Kidney (tissue), 14 donors: ENCODE measurements around the gene TMIE. TPM values are rescaled to one million over a fixed set of nuclear protein-coding genes. Genes with fewer than 3 reads are reported as not detected.

ENCODE experiments used
- DNase-seq, 5 donors: peaks; one replicate each; pipeline ENCODE4 v3.0.0-alpha.2; 2013 to 2020
- FAIRE-seq: peaks from 2 replicates; lab custom pipeline; 2012; peaks lifted over from hg19 to GRCh38; lab: Jason Lieb, UNC
- H3K27ac ChIP-seq, 2 donors: one replicate each; pipeline ENCODE4 v1.7.0; 2013; ENCODE audit warnings: low read depth in 2 of 2, low read length in 2 of 2, inconsistent platforms in 1 of 2
- H3K27me3 ChIP-seq: one replicate; pipeline ENCODE4 v1.7.1; 2013; ENCODE audit warnings: low read length, inconsistent platforms; ENCODE audit not compliant: control insufficient read depth, insufficient read depth
- H3K36me3 ChIP-seq, 3 donors: one replicate each; pipeline versions ENCODE4 v1.7.0 to v1.7.1; 2013; ENCODE audit warnings: low read length in 3 of 3, control low read depth in 1 of 3, inconsistent platforms in 1 of 3; ENCODE audit not compliant: insufficient read depth in 3 of 3, control insufficient read depth in 2 of 3
- H3K4me1 ChIP-seq, 3 donors: one replicate each; pipeline versions ENCODE4 v1.7.0 to v1.7.1; 2013; ENCODE audit warnings: low read length in 3 of 3, inconsistent platforms in 1 of 3, low read depth in 1 of 3; ENCODE audit not compliant: control insufficient read depth in 2 of 3, insufficient read depth in 2 of 3
- H3K4me3 ChIP-seq, 3 donors: one replicate each; pipeline versions ENCODE4 v1.7.0 to v1.8.1; 2013; ENCODE audit warnings: low read length in 3 of 3, control low read depth in 1 of 3, inconsistent platforms in 1 of 3
- H3K9ac ChIP-seq, 3 donors: one replicate each; pipeline versions ENCODE4 v1.7.0 to v1.7.1; 2013; ENCODE audit warnings: low read length in 3 of 3, control low read depth in 1 of 3, inconsistent platforms in 1 of 3
- H3K9me3 ChIP-seq, 3 donors: one replicate each; pipeline versions ENCODE4 v1.7.0 to v1.7.1; 2013; ENCODE audit warnings: low read length in 3 of 3, control low read depth in 1 of 3, inconsistent platforms in 1 of 3; ENCODE audit not compliant: control insufficient read depth in 2 of 3, insufficient read depth in 1 of 3
- CTCF ChIP-seq: IDR thresholded peaks from 3 replicates; pipeline ENCODE4 v1.5.1; 2012; ENCODE audit warnings: mild to moderate bottlenecking, moderate library complexity, borderline replicate concordance; ENCODE audit not compliant: insufficient read depth; ENCODE audit errors: extremely low read depth
- intact Hi-C: fragments of 100-400 bp; cut with DNase I; formaldehyde crosslinking; loops from one replicate; pipeline ENCODE4 v1.11.1; 2022
- polyA plus RNA-seq: library from polyadenylated mRNA; stranded (reverse); fragments of 350-450 nt; fragmentation: Illumina TruSeq; extraction: RNeasy Lipid Tissue Mini Kit (QIAGEN cat#74804); gene quantifications from one replicate; pipeline ENCODE4 v1.2.3, GENCODE V29; 2014; ENCODE audit warnings: low read depth, low replicate concordance; ENCODE audit not compliant: insufficient read depth
- total RNA-seq: library from RNA; stranded (reverse); fragmentation: NEBNext Ultra II Directional; extraction: Animal tissue kit (Norgen Biotek cat#: 25700); gene quantifications from one replicate; pipeline ENCODE4 v1.2.1, GENCODE V29; 2021
- donor health status: control.
- donor health status: control.
- donor health status: control.
- donor health status: control.
- donor health status: control.
- donor health status: DM: yes; HTN: yes; CAD: no.
- donor health status: Normal renal cell carcinoma (clear cell type).

The TMIE gene
- total and polyA plus RNA-seq, 2 donors from 2014 or later, result 0.79 to 1.3 TPM

- intact Hi-C loops, result no loop called here
- Histone ChIP-seq H3K9me3 (no peaks in the 10 kb centered on the region), H3K27me3 (no peaks in the 10 kb centered on the region), H3K9ac (no peak overlapping the region), H3K4me3 (no peak overlapping the region), H3K36me3 (no peaks in the 10 kb centered on the region), H3K27ac (no peak overlapping the region), H3K4me1 (no peaks in the 10 kb centered on the region)
- DNase-seq (no peak), FAIRE-seq (no peak)
- no peak for TF ChIP-seq CTCF
Observed at GRCh38 chr3:46681856-46682540, 19.2 kb upstream of the TMIE start.

GRCh38 chr3:46682974-46683373 is 18.2 kb upstream of the TMIE start:
- no peaks in the 10 kb centered on the region for H3K9me3 ChIP-seq
- no peak overlapping the region for H3K4me3 ChIP-seq
- no peaks in the 10 kb centered on the region for H3K27me3 ChIP-seq
- FAIRE-seq (no peak), DNase-seq (no peak)
- H3K27ac ChIP-seq, result no peak overlapping the region
- TF ChIP-seq CTCF, result no peak
- no peaks in the 10 kb centered on the region for H3K4me1 ChIP-seq
- no peak overlapping the region for H3K9ac ChIP-seq
- intact Hi-C loops, result no loop called here
- peaks cover 0 to 5% (median 0%) of the 10 kb centered on the region in 3 donors for H3K36me3 ChIP-seq

GRCh38 chr3:46684891-46685290 is 16.3 kb upstream of the TMIE start:
- DNase-seq (no peak), FAIRE-seq (no peak)
- no peak overlapping the region for H3K4me3 ChIP-seq
- no peak for TF ChIP-seq CTCF
- no peaks in the 10 kb centered on the region for H3K4me1 ChIP-seq
- intact Hi-C loops, result no loop called here
- H3K27me3 ChIP-seq, result no peaks in the 10 kb centered on the region
- no peak overlapping the region for H3K9ac ChIP-seq
- H3K27ac ChIP-seq, result no peak overlapping the region
- H3K36me3 ChIP-seq, result peaks cover 0 to 5% (median 0%) of the 10 kb centered on the region in 3 donors
- H3K9me3 ChIP-seq, result no peaks in the 10 kb centered on the region
